Measurements from ENCODE around the gene GIPC3. TPM values are rescaled to one million over a fixed set of nuclear protein-coding genes. Genes with fewer than 3 reads are reported as not detected.

GIPC3 gene
- total and polyA plus RNA-seq, 2 experiments from 2014 or later = 0.48 to 0.59 TPM

DNA sequence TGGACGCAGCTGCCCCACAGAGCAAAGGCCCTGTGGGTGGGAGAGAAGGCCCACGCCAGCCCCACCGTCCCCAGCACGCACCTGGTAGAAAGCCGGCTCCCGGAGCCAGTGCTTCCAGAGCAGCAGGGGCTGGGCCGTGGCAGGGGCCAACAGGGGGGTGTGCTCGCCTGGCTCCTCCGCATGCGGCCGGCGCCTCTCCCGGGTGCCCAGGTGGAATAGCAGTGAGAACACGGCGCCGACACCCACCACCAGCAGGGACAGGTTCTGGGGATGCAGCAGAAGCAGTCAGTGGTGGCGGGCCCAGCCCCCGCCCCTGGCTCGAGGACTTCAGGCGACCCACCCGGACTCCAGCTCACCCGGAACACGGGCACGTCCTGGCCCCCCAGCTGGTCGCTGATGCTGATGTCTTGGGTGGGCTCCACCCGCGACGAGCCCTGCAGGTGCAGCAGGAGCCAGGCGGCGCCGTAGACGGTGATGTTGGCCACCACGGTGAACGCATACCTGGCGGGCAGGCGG is 37.5 kb upstream of the GIPC3 start:
- no peaks in the 10 kb centered on the region for H3K4me1 ChIP-seq (ENCODE audit: insufficient read depth)
- ATAC-seq (no peak), DNase-seq (ENCODE audit: low spot score) (no peak)
- H3K27me3 ChIP-seq (ENCODE audit: insufficient read depth) = no peaks in the 10 kb centered on the region
- Mint-ChIP-seq H3K27ac (no peak overlapping the region), H3K27me3 (ENCODE audit: insufficient read depth, low read depth, poor library complexity) (peaks cover 12% of the 10 kb centered on the region), H3K9me3 (no peaks in the 10 kb centered on the region), H3K4me1 (no peaks in the 10 kb centered on the region; the same call in 2 of the 3 replicates), H3K36me3 (ENCODE audit: low read depth) (peaks cover 7% of the 10 kb centered on the region), H3K4me3 (no peak overlapping the region)
- no peaks in the 10 kb centered on the region for H3K79me2 ChIP-seq (replicated peaks; ENCODE audit: insufficient read depth)
- TF ChIP-seq STAT1 (IDR thresholded peaks at IDR 0.05; ENCODE audit: unreplicated experiment) = no peak
- TF ChIP-seq, protein P1, sequence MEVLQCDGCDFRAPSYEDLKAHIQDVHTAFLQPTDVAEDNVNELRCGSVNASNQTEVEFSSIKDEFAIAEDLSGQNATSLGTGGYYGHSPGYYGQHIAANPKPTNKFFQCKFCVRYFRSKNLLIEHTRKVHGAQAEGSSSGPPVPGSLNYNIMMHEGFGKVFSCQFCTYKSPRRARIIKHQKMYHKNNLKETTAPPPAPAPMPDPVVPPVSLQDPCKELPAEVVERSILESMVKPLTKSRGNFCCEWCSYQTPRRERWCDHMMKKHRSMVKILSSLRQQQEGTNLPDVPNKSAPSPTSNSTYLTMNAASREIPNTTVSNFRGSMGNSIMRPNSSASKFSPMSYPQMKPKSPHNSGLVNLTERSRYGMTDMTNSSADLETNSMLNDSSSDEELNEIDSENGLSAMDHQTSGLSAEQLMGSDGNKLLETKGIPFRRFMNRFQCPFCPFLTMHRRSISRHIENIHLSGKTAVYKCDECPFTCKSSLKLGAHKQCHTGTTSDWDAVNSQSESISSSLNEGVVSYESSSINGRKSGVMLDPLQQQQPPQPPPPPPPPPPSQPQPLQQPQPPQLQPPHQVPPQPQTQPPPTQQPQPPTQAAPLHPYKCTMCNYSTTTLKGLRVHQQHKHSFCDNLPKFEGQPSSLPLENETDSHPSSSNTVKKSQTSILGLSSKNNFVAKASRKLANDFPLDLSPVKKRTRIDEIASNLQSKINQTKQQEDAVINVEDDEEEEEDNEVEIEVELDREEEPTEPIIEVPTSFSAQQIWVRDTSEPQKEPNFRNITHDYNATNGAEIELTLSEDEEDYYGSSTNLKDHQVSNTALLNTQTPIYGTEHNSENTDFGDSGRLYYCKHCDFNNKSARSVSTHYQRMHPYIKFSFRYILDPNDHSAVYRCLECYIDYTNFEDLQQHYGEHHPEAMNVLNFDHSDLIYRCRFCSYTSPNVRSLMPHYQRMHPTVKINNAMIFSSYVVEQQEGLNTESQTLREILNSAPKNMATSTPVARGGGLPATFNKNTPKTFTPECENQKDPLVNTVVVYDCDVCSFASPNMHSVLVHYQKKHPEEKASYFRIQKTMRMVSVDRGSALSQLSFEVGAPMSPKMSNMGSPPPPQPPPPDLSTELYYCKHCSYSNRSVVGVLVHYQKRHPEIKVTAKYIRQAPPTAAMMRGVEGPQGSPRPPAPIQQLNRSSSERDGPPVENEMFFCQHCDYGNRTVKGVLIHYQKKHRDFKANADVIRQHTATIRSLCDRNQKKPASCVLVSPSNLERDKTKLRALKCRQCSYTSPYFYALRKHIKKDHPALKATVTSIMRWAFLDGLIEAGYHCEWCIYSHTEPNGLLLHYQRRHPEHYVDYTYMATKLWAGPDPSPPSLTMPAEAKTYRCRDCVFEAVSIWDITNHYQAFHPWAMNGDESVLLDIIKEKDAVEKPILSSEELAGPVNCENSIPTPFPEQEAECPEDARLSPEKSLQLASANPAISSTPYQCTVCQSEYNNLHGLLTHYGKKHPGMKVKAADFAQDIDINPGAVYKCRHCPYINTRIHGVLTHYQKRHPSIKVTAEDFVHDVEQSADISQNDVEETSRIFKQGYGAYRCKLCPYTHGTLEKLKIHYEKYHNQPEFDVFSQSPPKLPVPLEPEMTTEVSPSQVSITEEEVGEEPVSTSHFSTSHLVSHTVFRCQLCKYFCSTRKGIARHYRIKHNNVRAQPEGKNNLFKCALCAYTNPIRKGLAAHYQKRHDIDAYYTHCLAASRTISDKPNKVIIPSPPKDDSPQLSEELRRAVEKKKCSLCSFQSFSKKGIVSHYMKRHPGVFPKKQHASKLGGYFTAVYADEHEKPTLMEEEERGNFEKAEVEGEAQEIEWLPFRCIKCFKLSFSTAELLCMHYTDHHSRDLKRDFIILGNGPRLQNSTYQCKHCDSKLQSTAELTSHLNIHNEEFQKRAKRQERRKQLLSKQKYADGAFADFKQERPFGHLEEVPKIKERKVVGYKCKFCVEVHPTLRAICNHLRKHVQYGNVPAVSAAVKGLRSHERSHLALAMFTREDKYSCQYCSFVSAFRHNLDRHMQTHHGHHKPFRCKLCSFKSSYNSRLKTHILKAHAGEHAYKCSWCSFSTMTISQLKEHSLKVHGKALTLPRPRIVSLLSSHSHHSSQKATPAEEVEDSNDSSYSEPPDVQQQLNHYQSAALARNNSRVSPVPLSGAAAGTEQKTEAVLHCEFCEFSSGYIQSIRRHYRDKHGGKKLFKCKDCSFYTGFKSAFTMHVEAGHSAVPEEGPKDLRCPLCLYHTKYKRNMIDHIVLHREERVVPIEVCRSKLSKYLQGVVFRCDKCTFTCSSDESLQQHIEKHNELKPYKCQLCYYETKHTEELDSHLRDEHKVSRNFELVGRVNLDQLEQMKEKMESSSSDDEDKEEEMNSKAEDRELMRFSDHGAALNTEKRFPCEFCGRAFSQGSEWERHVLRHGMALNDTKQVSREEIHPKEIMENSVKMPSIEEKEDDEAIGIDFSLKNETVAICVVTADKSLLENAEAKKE (CRISPR knock-in tag; IDR thresholded peaks at IDR 0.05) = no peak
- no peak for TF ChIP-seq POLR2AphosphoS5 (IDR thresholded peaks at IDR 0.05; ENCODE audit: low read depth)
- no peak for TF ChIP-seq EZH2 (IDR thresholded peaks at IDR 0.05; ENCODE audit: low read depth, unreplicated experiment)
- no peak for TF ChIP-seq ZNF114 (CRISPR knock-in tag; IDR thresholded peaks at IDR 0.05)
- TF ChIP-seq, protein P2, sequence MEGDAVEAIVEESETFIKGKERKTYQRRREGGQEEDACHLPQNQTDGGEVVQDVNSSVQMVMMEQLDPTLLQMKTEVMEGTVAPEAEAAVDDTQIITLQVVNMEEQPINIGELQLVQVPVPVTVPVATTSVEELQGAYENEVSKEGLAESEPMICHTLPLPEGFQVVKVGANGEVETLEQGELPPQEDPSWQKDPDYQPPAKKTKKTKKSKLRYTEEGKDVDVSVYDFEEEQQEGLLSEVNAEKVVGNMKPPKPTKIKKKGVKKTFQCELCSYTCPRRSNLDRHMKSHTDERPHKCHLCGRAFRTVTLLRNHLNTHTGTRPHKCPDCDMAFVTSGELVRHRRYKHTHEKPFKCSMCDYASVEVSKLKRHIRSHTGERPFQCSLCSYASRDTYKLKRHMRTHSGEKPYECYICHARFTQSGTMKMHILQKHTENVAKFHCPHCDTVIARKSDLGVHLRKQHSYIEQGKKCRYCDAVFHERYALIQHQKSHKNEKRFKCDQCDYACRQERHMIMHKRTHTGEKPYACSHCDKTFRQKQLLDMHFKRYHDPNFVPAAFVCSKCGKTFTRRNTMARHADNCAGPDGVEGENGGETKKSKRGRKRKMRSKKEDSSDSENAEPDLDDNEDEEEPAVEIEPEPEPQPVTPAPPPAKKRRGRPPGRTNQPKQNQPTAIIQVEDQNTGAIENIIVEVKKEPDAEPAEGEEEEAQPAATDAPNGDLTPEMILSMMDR (conservative IDR thresholded peaks at IDR 0.05; ENCODE audit: low read depth in 2 of 2) = no peak
- TF ChIP-seq CREB1 (CRISPR knock-in tag; IDR thresholded peaks at IDR 0.05; ENCODE audit: low read depth) = no peak
- TF ChIP-seq, protein P3, sequence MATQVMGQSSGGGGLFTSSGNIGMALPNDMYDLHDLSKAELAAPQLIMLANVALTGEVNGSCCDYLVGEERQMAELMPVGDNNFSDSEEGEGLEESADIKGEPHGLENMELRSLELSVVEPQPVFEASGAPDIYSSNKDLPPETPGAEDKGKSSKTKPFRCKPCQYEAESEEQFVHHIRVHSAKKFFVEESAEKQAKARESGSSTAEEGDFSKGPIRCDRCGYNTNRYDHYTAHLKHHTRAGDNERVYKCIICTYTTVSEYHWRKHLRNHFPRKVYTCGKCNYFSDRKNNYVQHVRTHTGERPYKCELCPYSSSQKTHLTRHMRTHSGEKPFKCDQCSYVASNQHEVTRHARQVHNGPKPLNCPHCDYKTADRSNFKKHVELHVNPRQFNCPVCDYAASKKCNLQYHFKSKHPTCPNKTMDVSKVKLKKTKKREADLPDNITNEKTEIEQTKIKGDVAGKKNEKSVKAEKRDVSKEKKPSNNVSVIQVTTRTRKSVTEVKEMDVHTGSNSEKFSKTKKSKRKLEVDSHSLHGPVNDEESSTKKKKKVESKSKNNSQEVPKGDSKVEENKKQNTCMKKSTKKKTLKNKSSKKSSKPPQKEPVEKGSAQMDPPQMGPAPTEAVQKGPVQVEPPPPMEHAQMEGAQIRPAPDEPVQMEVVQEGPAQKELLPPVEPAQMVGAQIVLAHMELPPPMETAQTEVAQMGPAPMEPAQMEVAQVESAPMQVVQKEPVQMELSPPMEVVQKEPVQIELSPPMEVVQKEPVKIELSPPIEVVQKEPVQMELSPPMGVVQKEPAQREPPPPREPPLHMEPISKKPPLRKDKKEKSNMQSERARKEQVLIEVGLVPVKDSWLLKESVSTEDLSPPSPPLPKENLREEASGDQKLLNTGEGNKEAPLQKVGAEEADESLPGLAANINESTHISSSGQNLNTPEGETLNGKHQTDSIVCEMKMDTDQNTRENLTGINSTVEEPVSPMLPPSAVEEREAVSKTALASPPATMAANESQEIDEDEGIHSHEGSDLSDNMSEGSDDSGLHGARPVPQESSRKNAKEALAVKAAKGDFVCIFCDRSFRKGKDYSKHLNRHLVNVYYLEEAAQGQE (IDR thresholded peaks at IDR 0.05; ENCODE audit: unreplicated experiment) = no peak
- H3K4me3 ChIP-seq = no peak overlapping the region
- H3K27ac ChIP-seq (ENCODE audit: low read depth) = no peak overlapping the region
- no peaks in the 10 kb centered on the region for H3K9me2 ChIP-seq (ENCODE audit: insufficient read depth)
- peaks cover 7% of the 10 kb centered on the region for H4K20me1 ChIP-seq (replicated peaks; ENCODE audit: insufficient read depth)
- peaks cover 6% of the 10 kb centered on the region; the same call in 1 of the 2 replicates for H3F3A ChIP-seq (replicated peaks; ENCODE audit: low read depth)
- H2AFZ ChIP-seq = no peak overlapping the region
- no peaks in the 10 kb centered on the region for H3K36me3 ChIP-seq (ENCODE audit: insufficient read depth)
- no peak overlapping the region for H3K4me2 ChIP-seq
